A673 (cell line): ENCODE measurements around the gene FHIP2A. TPM values are rescaled to one million over a fixed set of nuclear protein-coding genes. Genes with fewer than 3 reads are reported as not detected.
A peak's percentile ranks its signal among the peaks of the same experiment; 100 is the strongest.

Experiments used
- BruUV-seq: library from RNA; stranded (reverse); fragments of 400-500 nt; replicated peaks from 2 replicates; lab custom pipeline; 2021; lab: Mats Ljungman, UMichigan
- CTCF ChIA-PET: fragments of 300-600 bp; sonication (Branson Sonifier 250); formaldehyde crosslinking; loops from one replicate; lab custom pipeline; 2022; ENCODE audit warnings: antibody characterized with exemption; lab: Charles Lee
- POLR2A ChIA-PET: fragments of 300-600 bp; sonication (Branson Sonifier 250); formaldehyde crosslinking; loops from one replicate; lab custom pipeline; 2022; ENCODE audit warnings: antibody characterized with exemption; ENCODE audit not compliant: low non-redundant PET; lab: Charles Lee
- DNase-seq: peaks from one replicate; pipeline ENCODE4 v3.0.0-alpha.2; 2015; ENCODE audit warnings: low spot score
- H3K27ac ChIP-seq: fragments of 200-600 bp; sonication (generic); 2 replicates; pipeline ENCODE4 v1.5.1; 2016; ENCODE audit warnings: mixed run types, low read depth, mild to moderate bottlenecking, mixed read lengths, antibody characterized with exemption, low read length; ENCODE audit not compliant: poor library complexity, severe bottlenecking
- H3K27me3 ChIP-seq: fragments of 200-600 bp; sonication (generic); replicated peaks from 2 replicates; pipeline ENCODE4 v1.6.1; 2017; ENCODE audit warnings: mixed run types, low read depth, mild to moderate bottlenecking, mixed read lengths, antibody characterized with exemption, low read length; ENCODE audit not compliant: insufficient read depth, poor library complexity
- H3K36me3 ChIP-seq: fragments of 200-600 bp; sonication (generic); 2 replicates; pipeline ENCODE4 v1.6.1; 2016; ENCODE audit warnings: mixed run types, mild to moderate bottlenecking, mixed read lengths, antibody characterized with exemption, low read length; ENCODE audit not compliant: insufficient read depth, poor library complexity, severe bottlenecking
- H3K4me1 ChIP-seq: fragments of 200-600 bp; sonication (generic); 2 replicates; pipeline ENCODE4 v1.6.1; 2017; ENCODE audit warnings: mixed run types, mild to moderate bottlenecking, mixed read lengths, antibody characterized with exemption, low read length; ENCODE audit not compliant: insufficient read depth, poor library complexity, severe bottlenecking
- H3K4me3 ChIP-seq: fragments of 200-600 bp; sonication (generic); 2 replicates; pipeline ENCODE4 v1.5.1; 2016; ENCODE audit warnings: low read depth, mixed run types, mild to moderate bottlenecking, mixed read lengths, low read length; ENCODE audit not compliant: poor library complexity, severe bottlenecking
- H3K9me3 ChIP-seq: fragments of 200-600 bp; sonication (generic); 2 replicates; pipeline ENCODE4 v1.6.1; 2016; ENCODE audit warnings: mixed run types, low read depth, mild to moderate bottlenecking, mixed read lengths, antibody characterized with exemption, low read length; ENCODE audit not compliant: poor library complexity, severe bottlenecking
- EZH2 ChIP-seq: fragments of 200-600 bp; sonication (generic); IDR thresholded peaks from 2 replicates; pipeline ENCODE4 v1.6.1; 2017; ENCODE audit warnings: borderline replicate concordance, low read depth, mild to moderate bottlenecking, mixed read lengths, antibody characterized with exemption, low read length; ENCODE audit not compliant: poor library complexity, severe bottlenecking
- intact Hi-C: fragments of 100-400 bp; cut with micrococcal nuclease; formaldehyde crosslinking; loops from one replicate; pipeline ENCODE4 v1.10.0; 2022; ENCODE audit not compliant: unreplicated experiment
- total RNA-seq: library from RNA; stranded (reverse); gene quantifications from 2 replicates; pipeline ENCODE4 v1.2.3, GENCODE V29; 2021
- TF ChIP-seq, protein P1 (sequence below): fragments of 300-800, 200-600 bp; sonication (generic); conservative IDR thresholded peaks from 2 replicates; pipeline ENCODE4 v1.5.1; 2017; ENCODE audit warnings: low read depth, mild to moderate bottlenecking, antibody characterized with exemption, low read length, moderate library complexity, mixed read lengths

Gene FHIP2A
- total RNA-seq, 1 experiment from 2014 or later, result 14.4 TPM

DNA sequence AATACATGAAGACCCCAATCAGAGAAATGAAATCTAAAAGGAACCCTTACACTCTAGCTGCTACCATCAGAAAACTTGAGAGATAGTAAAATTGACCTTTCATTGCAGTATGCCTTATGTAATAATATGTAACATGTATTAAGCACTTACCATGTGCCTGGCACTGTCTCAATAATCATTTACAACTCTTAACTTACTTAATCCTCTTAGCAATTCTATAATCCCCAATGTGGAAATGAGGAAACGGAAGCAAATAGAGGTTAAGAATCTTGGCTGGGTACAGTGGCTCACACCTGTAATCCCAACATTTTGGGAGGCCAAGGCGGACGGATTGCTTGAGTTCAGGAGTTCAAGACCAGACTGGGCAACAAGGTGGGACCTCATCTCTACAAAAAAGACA lies 29.8 kb upstream of the FHIP2A start:
- peak; percentile 74 for DNase-seq
- Histone ChIP-seq H3K4me3 (no peak overlapping the region), H3K4me1 (peaks cover 11% of the 10 kb centered on the region), H3K9me3 (no peaks in the 10 kb centered on the region), H3K27me3 (no peaks in the 10 kb centered on the region), H3K36me3 (no peaks in the 10 kb centered on the region), H3K27ac (peak overlapping the region; percentile 23)
- ChIA-PET POLR2A (no interaction called here), CTCF (no interaction called here)
- BruUV-seq, result no TSS peak
- TF ChIP-seq EZH2, result no peak
- TF ChIP-seq, protein P1, sequence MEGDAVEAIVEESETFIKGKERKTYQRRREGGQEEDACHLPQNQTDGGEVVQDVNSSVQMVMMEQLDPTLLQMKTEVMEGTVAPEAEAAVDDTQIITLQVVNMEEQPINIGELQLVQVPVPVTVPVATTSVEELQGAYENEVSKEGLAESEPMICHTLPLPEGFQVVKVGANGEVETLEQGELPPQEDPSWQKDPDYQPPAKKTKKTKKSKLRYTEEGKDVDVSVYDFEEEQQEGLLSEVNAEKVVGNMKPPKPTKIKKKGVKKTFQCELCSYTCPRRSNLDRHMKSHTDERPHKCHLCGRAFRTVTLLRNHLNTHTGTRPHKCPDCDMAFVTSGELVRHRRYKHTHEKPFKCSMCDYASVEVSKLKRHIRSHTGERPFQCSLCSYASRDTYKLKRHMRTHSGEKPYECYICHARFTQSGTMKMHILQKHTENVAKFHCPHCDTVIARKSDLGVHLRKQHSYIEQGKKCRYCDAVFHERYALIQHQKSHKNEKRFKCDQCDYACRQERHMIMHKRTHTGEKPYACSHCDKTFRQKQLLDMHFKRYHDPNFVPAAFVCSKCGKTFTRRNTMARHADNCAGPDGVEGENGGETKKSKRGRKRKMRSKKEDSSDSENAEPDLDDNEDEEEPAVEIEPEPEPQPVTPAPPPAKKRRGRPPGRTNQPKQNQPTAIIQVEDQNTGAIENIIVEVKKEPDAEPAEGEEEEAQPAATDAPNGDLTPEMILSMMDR, result no peak
- intact Hi-C loops, result no loop called here

DNA sequence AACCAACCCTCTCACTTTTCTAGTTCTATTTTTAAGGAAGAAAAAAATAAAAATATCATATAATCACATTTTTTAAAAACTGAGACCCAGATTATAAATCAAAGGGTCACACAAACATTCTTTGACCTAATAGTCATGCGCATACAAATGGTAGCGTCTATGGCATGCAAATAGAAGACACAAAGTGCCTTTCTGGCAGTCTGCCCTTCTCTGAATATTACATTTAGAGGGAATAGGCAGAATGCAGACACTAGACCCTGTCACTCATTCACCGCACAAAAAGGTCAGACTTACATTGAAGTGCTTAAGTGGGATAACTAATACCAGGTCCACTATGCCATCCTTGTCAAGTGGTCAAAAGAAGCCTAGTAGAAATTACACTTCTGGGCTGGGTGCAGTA lies 26.5 kb upstream of the FHIP2A start:
- intact Hi-C loops, result no loop called here
- DNase-seq, result peak; percentile 69
- Histone ChIP-seq H3K27me3 (no peaks in the 10 kb centered on the region), H3K4me1 (peaks cover 11% of the 10 kb centered on the region), H3K4me3 (no peak overlapping the region), H3K9me3 (no peaks in the 10 kb centered on the region), H3K27ac (no peak overlapping the region), H3K36me3 (no peaks in the 10 kb centered on the region)
- TF ChIP-seq, protein P1, result no peak
- TF ChIP-seq EZH2, result no peak
- no TSS peak for BruUV-seq
- CTCF ChIA-PET, result no interaction called here
- POLR2A ChIA-PET, result no interaction called here

DNA sequence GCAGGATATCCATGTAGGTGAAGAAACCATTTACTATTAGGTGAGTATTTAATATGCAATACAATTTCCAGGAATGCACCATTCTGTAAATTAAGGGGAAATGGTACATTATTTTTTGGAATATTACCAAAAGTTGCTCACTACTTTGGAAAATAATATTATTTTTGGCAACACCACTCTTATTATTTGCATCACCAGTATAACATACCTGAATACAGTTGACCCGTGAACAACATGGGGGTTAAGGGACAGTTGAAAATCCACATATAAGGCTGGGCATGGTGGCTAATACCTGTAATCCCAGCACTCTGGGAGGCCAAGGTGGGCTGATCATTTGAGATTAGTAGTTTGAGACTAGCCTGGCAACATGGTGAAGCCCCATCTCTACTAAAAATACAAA lies 21.2 kb upstream of the FHIP2A start:
- ChIA-PET POLR2A (no interaction called here), CTCF (no interaction called here)
- Histone ChIP-seq H3K4me1 (no peaks in the 10 kb centered on the region), H3K27ac (no peak overlapping the region), H3K9me3 (no peaks in the 10 kb centered on the region), H3K36me3 (no peaks in the 10 kb centered on the region), H3K4me3 (no peak overlapping the region), H3K27me3 (no peaks in the 10 kb centered on the region)
- BruUV-seq, result no TSS peak
- TF ChIP-seq EZH2, result no peak
- TF ChIP-seq, protein P1, result no peak
- DNase-seq, result no peak
- intact Hi-C loops, result no loop called here
